HCT116 (cell line): Measurements from ENCODE around the gene KIAA0232. TPM values are rescaled to one million over a fixed set of nuclear protein-coding genes. Genes with fewer than 3 reads are reported as not detected.

Experiments
- ATAC-seq: fragments of 200-7000 bp; cut with Tn5 transposase; 2 replicates; pipeline ENCODE4 v1.9.1; 2020; ENCODE audit warnings: mild to moderate bottlenecking, moderate library complexity
- BruUV-seq: library from RNA; stranded (reverse); fragments of 400-500 nt; replicated peaks from 2 replicates; lab custom pipeline; 2021; lab: Mats Ljungman, UMichigan
- CTCF ChIA-PET: fragments of 300-600 bp; sonication (Branson Sonifier 250); formaldehyde crosslinking; loops from one replicate; lab custom pipeline; 2021; ENCODE audit warnings: antibody characterized with exemption; lab: Charles Lee
- POLR2A ChIA-PET: fragments of 300-600, 350-600 bp; sonication (Branson Sonifier 250); formaldehyde crosslinking; loops from one replicate; lab custom pipeline; 2021; ENCODE audit warnings: antibody characterized with exemption; lab: Charles Lee
- RAD21 ChIA-PET, 2 experiments: fragments of 300-600 bp; sonication (Branson Sonifier 250); formaldehyde crosslinking; loops; one replicate each; lab custom pipeline; 2023; ENCODE audit warnings: low total read pairs in 2 of 2; ENCODE audit not compliant: uncharacterized antibody in 2 of 2, unreplicated experiment in 2 of 2, low non-redundant PET in 1 of 2; lab: Charles Lee
- DNase-seq: peaks from one replicate; pipeline ENCODE4 v3.0.0-alpha.2; 2010; ENCODE audit warnings: low read depth, low spot score
- H2AFZ ChIP-seq: fragments of 200-600 bp; shearing (Covaris generic), sonication (generic); 2 replicates; pipeline ENCODE4 v1.6.1; 2017; ENCODE audit warnings: low read depth, mixed run types, mixed read lengths, antibody characterized with exemption, low read length; ENCODE audit not compliant: poor library complexity, severe bottlenecking
- H3K27ac ChIP-seq: 2 replicates; pipeline ENCODE4 v1.5.1; 2012; ENCODE audit warnings: low read depth, low read length
- H3K27me3 ChIP-seq: fragments of 200-600 bp; sonication (generic); 2 replicates; pipeline ENCODE4 v1.6.1; 2016; ENCODE audit warnings: mixed run types, low read length, mixed read lengths; ENCODE audit not compliant: insufficient read depth
- H3K36me3 ChIP-seq, 2 experiments: fragments of 200-500 bp in 1 of 2; fragments of 200-600 bp in 1 of 2; sonication (Bioruptor generic) in 1 of 2; sonication (generic) in 1 of 2; 2 replicates each; pipeline versions ENCODE4 v1.5.1 to v1.6.1; 2014 to 2016; ENCODE audit warnings: low read length in 2 of 2, inconsistent platforms in 1 of 2, mixed read lengths in 1 of 2, mixed run types in 1 of 2; ENCODE audit not compliant: insufficient read depth in 2 of 2, control insufficient read depth in 1 of 2
- H3K4me1 ChIP-seq, 2 experiments: fragments of 200-600 bp in 1 of 2; sonication (generic) in 1 of 2; 2 replicates each; pipeline versions ENCODE4 v1.5.1 to v1.6.1; 2012 to 2017; ENCODE audit warnings: low read length in 2 of 2, inconsistent platforms in 1 of 2, mild to moderate bottlenecking in 1 of 2, mixed read lengths in 1 of 2, mixed run types in 1 of 2, moderate library complexity in 1 of 2; ENCODE audit not compliant: insufficient read depth in 2 of 2, control insufficient read depth in 1 of 2
- H3K4me2 ChIP-seq: fragments of 200-600 bp; sonication (generic); 2 replicates; pipeline ENCODE4 v1.6.1; 2017; ENCODE audit warnings: mixed run types, low read length, mixed read lengths
- H3K4me3 ChIP-seq, 2 experiments: fragments of 200-600 bp in 1 of 2; sonication (generic) in 1 of 2; replicated peaks in 1 of 2; 2 replicates each; pipeline ENCODE4 v1.5.1; 2011 to 2016; ENCODE audit warnings: low read length in 2 of 2, control low read depth in 1 of 2, low read depth in 1 of 2, mild to moderate bottlenecking in 1 of 2, mixed read lengths in 1 of 2, mixed run types in 1 of 2
- H3K79me2 ChIP-seq: fragments of 200-600 bp; sonication (generic); 2 replicates; pipeline ENCODE4 v1.6.1; 2017; ENCODE audit warnings: mild to moderate bottlenecking, mixed run types, low read length, moderate library complexity, mixed read lengths; ENCODE audit not compliant: insufficient read depth
- H3K9ac ChIP-seq: fragments of 200-600 bp; sonication (generic); 2 replicates; pipeline ENCODE4 v1.6.1; 2016; ENCODE audit warnings: low read length, mixed read lengths
- H3K9me2 ChIP-seq: fragments of 200-600 bp; sonication (generic), shearing (Covaris generic); 2 replicates; pipeline ENCODE4 v1.6.1; 2017; ENCODE audit warnings: mixed run types, mild to moderate bottlenecking, moderate library complexity; ENCODE audit not compliant: insufficient read depth
- H3K9me3 ChIP-seq, 2 experiments: fragments of 200-500 bp in 1 of 2; fragments of 200-600 bp in 1 of 2; sonication (Bioruptor generic) in 1 of 2; sonication (generic) in 1 of 2; 2 replicates each; pipeline ENCODE4 v1.6.1; 2014 to 2017; ENCODE audit warnings: low read length in 2 of 2, mixed read lengths in 2 of 2, inconsistent platforms in 1 of 2, low read depth in 1 of 2, mild to moderate bottlenecking in 1 of 2, mixed run types in 1 of 2, moderate library complexity in 1 of 2; ENCODE audit not compliant: control insufficient read depth in 1 of 2, insufficient read depth in 1 of 2
- H4K20me1 ChIP-seq: fragments of 200-600 bp; sonication (generic), shearing (Covaris generic); 2 replicates; pipeline ENCODE4 v1.6.1; 2017; ENCODE audit warnings: mixed run types, mild to moderate bottlenecking, moderate library complexity; ENCODE audit not compliant: insufficient read depth
- ATF3 ChIP-seq: IDR thresholded peaks from 2 replicates; pipeline ENCODE4 v1.6.1; 2012
- CEBPB ChIP-seq: IDR thresholded peaks from 2 replicates; pipeline ENCODE4 v1.6.1; 2012; ENCODE audit warnings: low read depth
- CTCF ChIP-seq, 3 experiments: fragments of 200-600 bp in 1 of 3; sonication (generic) in 1 of 3; IDR thresholded peaks in 2 of 3; conservative IDR thresholded peaks in 1 of 3; 2 replicates each; pipeline ENCODE4 v1.5.1; 2012 to 2017; ENCODE audit warnings: low read depth in 2 of 3, low read length in 2 of 3, antibody characterized with exemption in 1 of 3, borderline replicate concordance in 1 of 3, control low read depth in 1 of 3, mild to moderate bottlenecking in 1 of 3, mixed read lengths in 1 of 3, mixed run types in 1 of 3, moderate library complexity in 1 of 3; ENCODE audit not compliant: insufficient read depth in 1 of 3
- EGR1 ChIP-seq: IDR thresholded peaks from 2 replicates; pipeline ENCODE4 v1.6.1; 2012; ENCODE audit warnings: low read depth
- ELF1 ChIP-seq: IDR thresholded peaks from 2 replicates; pipeline ENCODE4 v1.6.1; 2012; ENCODE audit warnings: low read depth, borderline replicate concordance
- EZH2 ChIP-seq: fragments of 200-600 bp; sonication (generic); IDR thresholded peaks from 2 replicates; pipeline ENCODE4 v1.6.1; 2017; ENCODE audit warnings: antibody characterized with exemption, mixed run types
- RAD21 ChIP-seq: IDR thresholded peaks from 2 replicates; pipeline ENCODE4 v1.6.1; 2012; ENCODE audit warnings: low read depth, mild to moderate bottlenecking
- REST ChIP-seq: IDR thresholded peaks from 2 replicates; pipeline ENCODE4 v1.6.1; 2012; ENCODE audit warnings: low read depth
- SIN3A ChIP-seq: IDR thresholded peaks from 2 replicates; pipeline ENCODE4 v1.6.1; 2012; ENCODE audit warnings: low read depth
- SP1 ChIP-seq: IDR thresholded peaks from 2 replicates; pipeline ENCODE4 v1.6.1; 2012; ENCODE audit warnings: low read depth
- SRF ChIP-seq: IDR thresholded peaks from 2 replicates; pipeline ENCODE4 v1.6.1; 2012; ENCODE audit warnings: low read depth
- TCF7L2 ChIP-seq: IDR thresholded peaks from 2 replicates; pipeline ENCODE4 v1.7.0; 2011; ENCODE audit warnings: borderline replicate concordance, inconsistent platforms; ENCODE audit not compliant: insufficient read depth, insufficient read length; ENCODE audit errors: extremely low read depth
- ZFX ChIP-seq: fragments of 450-650 bp; IDR thresholded peaks from 2 replicates; pipeline ENCODE4 v1.6.1; 2017
- intact Hi-C: fragments of 100-400 bp; cut with micrococcal nuclease; formaldehyde crosslinking; loops from 2 replicates; pipeline ENCODE4 v1.10.0; 2022
- total RNA-seq: library from RNA; stranded (reverse); gene quantifications from one replicate; pipeline ENCODE4 v1.2.1, GENCODE V29; 2021; ENCODE audit not compliant: unreplicated experiment

Gene KIAA0232
- total RNA-seq, 1 experiment from 2014 or later, result 18.1 TPM

- intact Hi-C loops, result no loop called here
- DNase-seq, result no peak
- TF ChIP-seq ELF1, result no peak
- no peak for TF ChIP-seq SRF
- no peak for TF ChIP-seq REST
- no peak for TF ChIP-seq RAD21
- TF ChIP-seq CEBPB, result no peak
- no peak for TF ChIP-seq SP1
- TF ChIP-seq EZH2, result no peak
- no peak for TF ChIP-seq TCF7L2
- no peak for TF ChIP-seq EGR1
- TF ChIP-seq ATF3, result no peak
- TF ChIP-seq SIN3A, result no peak
- no peak for TF ChIP-seq ZFX
- TF ChIP-seq CTCF (IDR thresholded peaks at IDR 0.05 in 2 of 3, conservative IDR thresholded peaks at IDR 0.05 in 1 of 3; ENCODE audit: borderline replicate concordance in 1 of 3, insufficient read depth in 1 of 3, low read depth in 2 of 3, low read length in 2 of 3), result no peak
- Histone ChIP-seq H3K4me3 (no peak overlapping the region), H4K20me1 (0 out of 2 replicates have a peak, but pooled peaks cover 2% of the 10 kb centered on the region), H3K4me2 (no peak overlapping the region), H3K27ac (no peak overlapping the region), H3K9ac (no peak overlapping the region), H3K9me3 (no peaks in the 10 kb centered on the region), H3K27me3 (no peaks in the 10 kb centered on the region), H2AFZ (no peak overlapping the region), H3K36me3 (no peaks in the 10 kb centered on the region), H3K79me2 (0 out of 2 replicates have a peak, but pooled peaks cover 5% of the 10 kb centered on the region), H3K9me2 (no peaks in the 10 kb centered on the region), H3K4me1 (peaks cover 3 to 16% of the 10 kb centered on the region in 2 experiments; a peak in 2 of 4 replicates)
- ATAC-seq, result no peak
- RAD21 ChIA-PET, result no interaction called here
- POLR2A ChIA-PET, result no interaction called here
- CTCF ChIA-PET, result interaction anchor here (1.5 kb wide), 1 partner anchor 22 kb away, joined by 8 read pairs; no protein-coding TSS in a partner anchor
- BruUV-seq, result no TSS peak
Measured at GRCh38 chr4:6851431-6851830, 68.9 kb downstream of the KIAA0232 start.
